Measurements from ENCODE around the gene STK39. TPM values are rescaled to one million over a fixed set of nuclear protein-coding genes. Genes with fewer than 3 reads are reported as not detected.

STK39 gene
- total and polyA plus RNA-seq, 2 experiments from 2014 or later: 3.2 to 14.6 TPM

GRCh38 chr2:168062054-168062453, 185.3 kb downstream of the STK39 start:
- Histone ChIP-seq H3K4me3 (no peak overlapping the region), H3K4me1 (ENCODE audit: insufficient read depth) (0 out of 2 replicates have a peak, but pooled peaks cover 4% of the 10 kb centered on the region), H3K36me3 (ENCODE audit: low read depth) (no peaks in the 10 kb centered on the region), H3K27ac (no peak overlapping the region), H3K27me3 (replicated peaks; ENCODE audit: insufficient read depth) (no peaks in the 10 kb centered on the region), H3F3A (ENCODE audit: insufficient read depth) (no peaks in the 10 kb centered on the region; the same call in 1 of the 2 replicates), H2AFZ (no peak overlapping the region), H4K20me1 (ENCODE audit: insufficient read depth) (no peaks in the 10 kb centered on the region), H3K9ac (no peak overlapping the region), H3K4me2 (ENCODE audit: unreplicated experiment) (no peak overlapping the region), H3K9me3 (ENCODE audit: low read depth) (no peaks in the 10 kb centered on the region), H3K9me2 (ENCODE audit: insufficient read depth) (no peaks in the 10 kb centered on the region), H3K79me2 (ENCODE audit: insufficient read depth) (no peaks in the 10 kb centered on the region)
- no peak for DNase-seq
- TF ChIP-seq EZH2phosphoT487 (IDR thresholded peaks at IDR 0.05; ENCODE audit: insufficient read depth, low read depth) (no peak), EZH2 (IDR thresholded peaks at IDR 0.05; ENCODE audit: insufficient read depth, poor library complexity, severe bottlenecking) (no peak)
- 96 to 100% methylated on average over 6 of the region's 6 CpGs for WGBS, 2 experiments (ENCODE audit: low coverage in 1 of 2, low lambda C conversion rate in 2 of 2, missing lambda C conversion rate in 2 of 2)
- in situ Hi-C loops (cut with MboI): no loop called here

- H3F3A ChIP-seq (ENCODE audit: insufficient read depth): no peaks in the 10 kb centered on the region; the same call in 1 of the 2 replicates
- no peak overlapping the region for H2AFZ ChIP-seq
- no peaks in the 10 kb centered on the region for H4K20me1 ChIP-seq (ENCODE audit: insufficient read depth)
- no peak overlapping the region for H3K4me3 ChIP-seq
- H3K27me3 ChIP-seq (replicated peaks; ENCODE audit: insufficient read depth): no peaks in the 10 kb centered on the region
- H3K9ac ChIP-seq: no peak overlapping the region
- in situ Hi-C loops (cut with MboI): no loop called here
- H3K36me3 ChIP-seq (ENCODE audit: low read depth): no peaks in the 10 kb centered on the region
- H3K79me2 ChIP-seq (ENCODE audit: insufficient read depth): no peaks in the 10 kb centered on the region
- no peaks in the 10 kb centered on the region for H3K9me3 ChIP-seq (ENCODE audit: low read depth)
- no peak for TF ChIP-seq EZH2phosphoT487 (IDR thresholded peaks at IDR 0.05; ENCODE audit: insufficient read depth, low read depth)
- TF ChIP-seq EZH2 (IDR thresholded peaks at IDR 0.05; ENCODE audit: insufficient read depth, poor library complexity, severe bottlenecking): no peak
- WGBS, 2 experiments (ENCODE audit: low coverage in 1 of 2, low lambda C conversion rate in 2 of 2, missing lambda C conversion rate in 2 of 2): 95 to 99% methylated on average over 3 of the region's 3 CpGs
- no peaks in the 10 kb centered on the region for H3K9me2 ChIP-seq (ENCODE audit: insufficient read depth)
- H3K27ac ChIP-seq: no peak overlapping the region
- H3K4me2 ChIP-seq (ENCODE audit: unreplicated experiment): no peak overlapping the region
- peak; percentile 62 for DNase-seq
- H3K4me1 ChIP-seq (ENCODE audit: insufficient read depth): 0 out of 2 replicates have a peak, but pooled peaks cover 4% of the 10 kb centered on the region
These were observed 186.2 kb downstream of the STK39 start for GRCh38 chr2:168060986-168061750.

- TF ChIP-seq EZH2 (IDR thresholded peaks at IDR 0.05; ENCODE audit: insufficient read depth, poor library complexity, severe bottlenecking): no peak
- H3F3A ChIP-seq (ENCODE audit: insufficient read depth): no peaks in the 10 kb centered on the region; the same call in 1 of the 2 replicates
- H3K9me2 ChIP-seq (ENCODE audit: insufficient read depth): no peaks in the 10 kb centered on the region
- 96 to 100% methylated on average over 2 of the region's 2 CpGs for WGBS, 2 experiments (ENCODE audit: low coverage in 1 of 2, low lambda C conversion rate in 2 of 2, missing lambda C conversion rate in 2 of 2)
- no peak overlapping the region for H2AFZ ChIP-seq
- no peak overlapping the region for H3K27ac ChIP-seq
- no peak overlapping the region for H3K4me3 ChIP-seq
- no peaks in the 10 kb centered on the region for H3K27me3 ChIP-seq (replicated peaks; ENCODE audit: insufficient read depth)
- no peak overlapping the region for H3K4me2 ChIP-seq (ENCODE audit: unreplicated experiment)
- 0 out of 2 replicates have a peak, but pooled peaks cover 4% of the 10 kb centered on the region for H3K4me1 ChIP-seq (ENCODE audit: insufficient read depth)
- no peak for DNase-seq
- H3K79me2 ChIP-seq (ENCODE audit: insufficient read depth): no peaks in the 10 kb centered on the region
- H3K9ac ChIP-seq: no peak overlapping the region
- H4K20me1 ChIP-seq (ENCODE audit: insufficient read depth): no peaks in the 10 kb centered on the region
- no peaks in the 10 kb centered on the region for H3K9me3 ChIP-seq (ENCODE audit: low read depth)
- H3K36me3 ChIP-seq (ENCODE audit: low read depth): no peaks in the 10 kb centered on the region
- in situ Hi-C loops (cut with MboI): no loop called here
These were observed 187.6 kb downstream of the STK39 start for GRCh38 chr2:168059758-168060157.

DNA sequence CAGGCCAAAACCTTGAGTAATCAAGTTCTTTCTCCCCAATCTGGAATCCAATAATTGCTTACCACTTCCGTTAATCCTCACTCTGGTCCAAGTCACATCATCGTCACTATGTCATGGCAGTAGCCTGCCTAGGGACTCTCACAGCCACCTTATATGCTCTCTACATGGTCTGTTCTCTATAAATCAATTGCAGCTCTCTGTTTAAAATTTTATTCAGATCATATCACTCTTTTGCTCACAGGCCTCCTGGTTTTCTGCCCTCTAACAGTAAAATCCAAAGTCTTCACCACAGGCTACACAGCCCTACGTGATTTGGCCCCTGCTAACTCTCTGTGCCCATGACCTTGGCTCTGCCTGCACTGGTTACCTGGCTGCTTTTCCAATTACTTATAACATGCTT, 188.7 kb downstream of the STK39 start:
- H3K9me2 ChIP-seq (ENCODE audit: insufficient read depth): no peaks in the 10 kb centered on the region
- no peaks in the 10 kb centered on the region for H3K27me3 ChIP-seq (replicated peaks; ENCODE audit: insufficient read depth)
- H2AFZ ChIP-seq: no peak overlapping the region
- H3K9me3 ChIP-seq (ENCODE audit: low read depth): no peaks in the 10 kb centered on the region
- DNase-seq: no peak
- no peak overlapping the region for H3K4me3 ChIP-seq
- H3K9ac ChIP-seq: no peak overlapping the region
- no peak overlapping the region for H3K4me2 ChIP-seq (ENCODE audit: unreplicated experiment)
- H3K27ac ChIP-seq: no peak overlapping the region
- no peak for TF ChIP-seq EZH2phosphoT487 (IDR thresholded peaks at IDR 0.05; ENCODE audit: insufficient read depth, low read depth)
- H3K79me2 ChIP-seq (ENCODE audit: insufficient read depth): no peaks in the 10 kb centered on the region
- 0 out of 2 replicates have a peak, but pooled peaks cover 4% of the 10 kb centered on the region for H3K4me1 ChIP-seq (ENCODE audit: insufficient read depth)
- in situ Hi-C loops (cut with MboI): no loop called here
- H3F3A ChIP-seq (ENCODE audit: insufficient read depth): no peaks in the 10 kb centered on the region; the same call in 1 of the 2 replicates
- H3K36me3 ChIP-seq (ENCODE audit: low read depth): no peaks in the 10 kb centered on the region
- WGBS, 2 experiments (ENCODE audit: low coverage in 1 of 2, low lambda C conversion rate in 2 of 2, missing lambda C conversion rate in 2 of 2): 97% methylated on average over 3 of the region's 3 CpGs
- no peaks in the 10 kb centered on the region for H4K20me1 ChIP-seq (ENCODE audit: insufficient read depth)

All from GM23248 (cell line).